ENCODE results near the gene KIAA0513.

Gene KIAA0513

GRCh38 chr16:85138825-85139627 is 111.4 kb downstream of the KIAA0513 start:
- no peak for DNase-seq

DNA sequence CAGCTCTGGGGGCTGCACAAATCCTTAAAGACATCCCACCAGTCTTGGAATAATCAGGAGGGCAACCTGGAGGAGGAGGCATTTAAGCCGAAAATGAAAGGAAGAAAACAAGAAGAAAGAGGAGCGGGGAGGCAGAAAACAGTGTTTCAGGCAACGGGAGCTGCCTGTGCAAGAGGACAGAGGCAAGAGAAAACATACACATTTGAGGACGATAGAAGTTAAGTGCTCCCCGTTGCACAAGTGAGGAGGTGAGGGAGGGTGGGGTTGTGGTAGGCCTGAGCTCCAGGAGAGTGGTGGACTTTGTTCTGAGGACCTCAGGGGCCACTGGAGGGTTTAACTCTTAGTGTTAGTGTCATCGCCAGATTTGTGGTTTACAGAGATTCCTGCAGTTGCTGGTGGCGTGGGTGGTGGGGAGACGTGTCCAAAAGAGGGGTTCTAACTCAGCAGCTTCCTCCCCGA is 112.3 kb downstream of the KIAA0513 start:
- DNase-seq = no peak

- no peak for DNase-seq
These were observed 112.9 kb downstream of the KIAA0513 start for GRCh38 chr16:85140455-85141012.

DNA sequence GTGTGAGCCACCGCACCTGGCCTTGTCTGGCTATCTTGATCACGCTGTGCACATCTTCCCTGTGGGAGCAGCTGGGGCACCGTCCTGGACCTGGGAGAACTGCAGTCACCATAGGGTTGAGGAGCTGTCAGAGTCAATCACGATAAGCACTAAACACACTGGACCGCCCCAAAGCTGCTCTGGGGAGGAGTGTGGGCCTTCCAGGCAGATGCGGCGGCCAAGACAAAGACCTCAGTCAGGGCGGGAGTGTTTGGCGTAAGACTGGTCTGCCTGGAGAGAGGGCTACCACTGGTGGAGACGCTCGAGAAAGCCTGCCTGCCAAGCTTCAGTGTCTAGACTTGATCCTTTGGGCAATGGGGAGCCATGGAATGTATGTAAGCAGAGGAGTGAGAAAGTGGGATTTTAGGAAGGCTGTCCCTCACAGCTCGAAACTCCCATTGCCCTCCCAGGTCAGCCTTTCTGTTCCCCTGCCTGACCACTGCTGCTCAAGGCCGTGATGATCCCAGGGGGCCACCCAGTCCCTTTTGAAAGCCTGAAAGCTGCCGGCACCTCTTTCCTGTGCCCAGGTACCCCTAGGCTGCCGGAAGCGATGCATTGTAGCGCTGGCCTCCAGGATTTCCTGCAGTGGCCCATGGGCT is 114.0 kb downstream of the KIAA0513 start:
- DNase-seq = no peak

DNA sequence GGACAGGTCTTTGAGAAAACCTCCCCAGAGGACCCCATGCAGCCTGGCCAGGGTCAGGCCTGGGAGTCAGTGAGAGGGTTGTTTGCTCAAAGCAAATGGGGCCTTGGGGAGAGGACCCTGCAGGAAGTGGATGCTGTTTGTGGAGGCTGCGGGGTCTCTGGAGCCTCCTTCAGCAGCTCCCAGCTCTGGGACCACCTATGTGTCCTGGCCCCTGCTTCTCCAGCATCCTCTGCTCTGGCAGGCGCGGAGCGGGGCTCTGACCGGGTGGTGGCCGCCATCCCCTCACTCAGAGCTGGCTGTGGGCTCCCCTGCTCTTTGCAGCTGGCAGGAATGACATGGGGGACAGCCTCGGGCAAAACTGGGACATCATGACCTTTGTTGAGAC is 114.5 kb downstream of the KIAA0513 start:
- DNase-seq = no peak

DNA sequence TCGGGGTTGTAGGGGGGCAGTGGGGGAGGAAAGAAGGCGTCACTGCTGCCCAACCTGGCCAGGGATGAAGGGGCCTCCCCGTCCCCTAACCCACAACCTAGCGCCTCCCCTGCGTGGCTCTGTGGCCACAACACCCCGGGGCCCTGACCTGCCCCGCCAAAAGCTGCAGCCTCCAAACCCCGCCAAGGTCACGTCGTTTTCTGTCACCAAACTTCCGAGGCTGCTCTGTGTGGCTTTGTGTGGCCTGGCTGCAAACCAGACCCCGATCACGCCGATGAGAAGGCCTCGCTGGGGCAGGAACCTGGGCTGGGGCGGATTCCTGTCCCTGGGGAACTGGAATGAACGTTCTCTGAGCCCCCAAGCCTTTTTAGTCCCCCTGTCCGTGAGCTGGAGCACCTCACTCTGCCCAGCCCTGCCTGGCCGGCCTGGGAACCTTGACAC is 115.2 kb downstream of the KIAA0513 start:
- DNase-seq = no peak

Data from NCI-H446 (cell line).